Measurements from ENCODE around the gene NAE1.

The NAE1 gene

DNA sequence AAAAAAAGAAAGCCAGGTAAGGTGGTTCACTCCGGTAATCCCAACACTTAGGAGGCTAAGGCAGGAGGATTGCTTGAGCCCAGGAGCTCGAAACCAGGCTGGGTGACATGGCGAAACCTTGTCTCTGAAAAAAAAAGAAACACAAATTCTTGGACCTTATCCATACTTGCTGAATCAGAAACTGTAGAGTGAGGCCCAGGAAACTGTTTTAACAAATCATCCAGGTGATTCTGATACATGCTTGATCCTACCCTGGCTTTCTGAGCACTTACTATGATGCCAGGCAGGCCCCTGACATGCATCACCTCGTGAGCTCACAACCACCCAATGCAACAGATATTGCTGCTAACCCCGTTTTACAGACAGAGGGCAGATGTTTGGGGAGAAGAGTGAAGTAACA, 4.0 kb upstream of the NAE1 start:
- H3K4me3 ChIP-seq (ENCODE audit: low read length) = no peak overlapping the region
- no peak for DNase-seq (ENCODE audit: low read depth)
- TF ChIP-seq, protein P1, sequence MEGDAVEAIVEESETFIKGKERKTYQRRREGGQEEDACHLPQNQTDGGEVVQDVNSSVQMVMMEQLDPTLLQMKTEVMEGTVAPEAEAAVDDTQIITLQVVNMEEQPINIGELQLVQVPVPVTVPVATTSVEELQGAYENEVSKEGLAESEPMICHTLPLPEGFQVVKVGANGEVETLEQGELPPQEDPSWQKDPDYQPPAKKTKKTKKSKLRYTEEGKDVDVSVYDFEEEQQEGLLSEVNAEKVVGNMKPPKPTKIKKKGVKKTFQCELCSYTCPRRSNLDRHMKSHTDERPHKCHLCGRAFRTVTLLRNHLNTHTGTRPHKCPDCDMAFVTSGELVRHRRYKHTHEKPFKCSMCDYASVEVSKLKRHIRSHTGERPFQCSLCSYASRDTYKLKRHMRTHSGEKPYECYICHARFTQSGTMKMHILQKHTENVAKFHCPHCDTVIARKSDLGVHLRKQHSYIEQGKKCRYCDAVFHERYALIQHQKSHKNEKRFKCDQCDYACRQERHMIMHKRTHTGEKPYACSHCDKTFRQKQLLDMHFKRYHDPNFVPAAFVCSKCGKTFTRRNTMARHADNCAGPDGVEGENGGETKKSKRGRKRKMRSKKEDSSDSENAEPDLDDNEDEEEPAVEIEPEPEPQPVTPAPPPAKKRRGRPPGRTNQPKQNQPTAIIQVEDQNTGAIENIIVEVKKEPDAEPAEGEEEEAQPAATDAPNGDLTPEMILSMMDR (conservative IDR thresholded peaks at IDR 0.05; ENCODE audit: low read depth, low read length) = no peak

DNA sequence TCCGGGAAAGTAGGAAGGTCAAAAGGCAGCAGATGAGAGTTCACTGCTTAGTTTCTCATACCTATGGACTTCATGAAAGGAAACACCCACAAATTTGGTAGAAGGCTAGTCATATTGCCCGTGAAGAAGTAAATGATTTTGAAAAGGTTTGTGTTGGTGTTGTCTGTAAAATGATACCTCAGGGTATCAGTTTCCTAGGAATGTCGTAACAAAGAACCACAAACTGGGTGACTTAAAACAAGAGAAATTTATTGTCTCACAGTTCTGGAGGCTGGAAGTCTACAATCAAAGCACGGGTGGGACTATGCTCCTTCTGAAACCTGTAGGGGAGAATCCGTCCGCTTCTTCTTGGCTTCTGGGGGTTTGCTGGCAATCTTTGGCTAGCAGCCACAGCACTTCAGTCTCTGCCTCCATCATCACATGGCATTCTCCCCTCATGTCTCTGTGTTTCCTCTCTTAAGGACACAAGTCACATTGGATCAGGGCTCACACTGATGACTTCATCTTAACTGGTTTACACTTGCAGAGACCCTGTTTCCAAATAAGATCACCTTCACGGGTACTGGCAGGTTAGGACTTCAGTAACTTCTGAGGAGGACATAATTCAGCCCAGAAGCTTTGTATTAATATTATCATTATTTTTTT, 2.0 kb upstream of the NAE1 start:
- no peak for DNase-seq (ENCODE audit: low read depth)
- H3K4me3 ChIP-seq (ENCODE audit: low read length) = no peak overlapping the region
- TF ChIP-seq, protein P1 (conservative IDR thresholded peaks at IDR 0.05; ENCODE audit: low read depth, low read length) = no peak

DNA sequence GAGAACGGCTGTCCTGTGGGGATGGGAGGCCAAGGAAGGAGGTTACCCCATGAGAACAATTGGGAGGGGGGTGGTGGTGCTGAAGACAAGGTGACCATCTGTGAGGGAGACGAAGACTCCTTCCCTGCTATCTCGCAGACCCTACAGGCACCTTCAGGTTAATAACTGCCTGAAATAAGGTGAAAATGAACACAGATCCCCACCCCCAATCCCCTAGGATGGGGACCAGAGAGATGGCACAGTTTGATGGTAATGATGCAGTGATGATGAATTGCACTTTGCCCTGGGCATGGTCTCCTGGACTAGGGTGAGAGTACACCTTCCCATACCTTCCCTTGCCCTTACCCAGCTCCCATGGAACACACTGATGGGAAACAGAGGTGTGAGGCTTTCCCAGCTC, 1.4 kb upstream of the NAE1 start:
- no peak for DNase-seq (ENCODE audit: low read depth)
- H3K4me3 ChIP-seq (ENCODE audit: low read length) = no peak overlapping the region
- TF ChIP-seq, protein P1 (conservative IDR thresholded peaks at IDR 0.05; ENCODE audit: low read depth, low read length) = no peak

DNA sequence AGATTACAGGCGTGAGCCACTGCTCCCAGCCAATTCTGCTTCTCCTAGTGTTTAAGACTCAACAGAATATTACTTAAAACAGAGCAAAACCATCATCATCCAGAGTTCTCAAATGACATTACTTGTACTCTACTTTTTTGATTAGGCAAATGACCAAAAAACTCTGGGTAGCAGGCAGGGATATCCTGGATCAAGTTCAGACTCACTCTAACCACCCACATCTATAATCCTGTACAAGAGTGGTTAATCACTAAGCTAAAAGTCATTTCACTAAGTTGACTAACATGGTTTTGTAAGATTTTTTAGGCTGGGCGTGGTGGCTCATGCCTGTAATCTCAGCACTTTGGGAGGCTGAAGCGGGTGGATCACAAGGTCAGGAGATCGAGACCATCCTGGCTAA, 6.8 kb downstream of the NAE1 start:
- TF ChIP-seq, protein P1 (conservative IDR thresholded peaks at IDR 0.05; ENCODE audit: low read depth, low read length) = no peak
- DNase-seq (ENCODE audit: low read depth) = no peak
- no peak overlapping the region for H3K4me3 ChIP-seq (ENCODE audit: low read length)

DNA sequence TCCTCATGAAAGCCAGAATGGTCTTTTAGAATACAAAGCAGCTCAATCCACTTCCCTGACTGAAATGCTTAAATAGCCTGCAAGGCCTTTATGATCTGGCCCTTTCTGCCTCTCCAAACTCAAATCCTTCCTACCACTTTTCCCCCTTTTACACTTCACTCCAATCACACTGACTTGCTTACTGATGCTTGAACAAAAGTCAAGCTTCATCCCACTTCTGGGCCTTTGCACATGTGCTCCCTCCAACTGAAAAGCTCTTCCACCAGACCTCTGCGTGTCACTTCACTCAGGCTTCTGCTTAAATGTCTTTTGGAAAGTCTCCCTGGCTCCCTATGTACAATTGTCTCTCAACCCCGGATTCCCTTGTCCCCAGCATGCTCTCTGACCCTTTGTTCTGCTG, 16.0 kb downstream of the NAE1 start:
- DNase-seq (ENCODE audit: low read depth) = no peak
- TF ChIP-seq, protein P1 (conservative IDR thresholded peaks at IDR 0.05; ENCODE audit: low read depth, low read length) = no peak
- no peak overlapping the region for H3K4me3 ChIP-seq (ENCODE audit: low read length)

DNA sequence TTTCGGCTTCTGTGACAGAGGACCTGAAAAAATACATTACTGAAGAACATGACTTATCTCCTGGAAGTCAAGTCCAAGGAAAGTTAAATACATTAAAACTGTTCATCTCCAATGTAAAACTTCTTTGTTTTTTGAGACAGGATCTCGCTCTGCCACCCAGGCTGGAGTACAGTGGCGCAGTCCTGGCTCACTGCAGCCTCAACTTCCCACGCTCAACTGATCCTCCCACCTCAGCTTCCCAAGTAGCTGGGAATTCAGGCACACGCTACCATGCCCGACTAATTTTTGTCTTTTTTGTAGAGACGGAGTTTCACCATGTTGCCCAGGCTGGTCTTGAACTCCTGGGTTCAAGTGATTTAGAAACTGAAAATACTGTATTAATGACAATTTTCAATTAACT, 19.7 kb downstream of the NAE1 start:
- TF ChIP-seq, protein P1 (conservative IDR thresholded peaks at IDR 0.05; ENCODE audit: low read depth, low read length) = no peak
- DNase-seq (ENCODE audit: low read depth) = no peak
- no peak overlapping the region for H3K4me3 ChIP-seq (ENCODE audit: low read length)

DNA sequence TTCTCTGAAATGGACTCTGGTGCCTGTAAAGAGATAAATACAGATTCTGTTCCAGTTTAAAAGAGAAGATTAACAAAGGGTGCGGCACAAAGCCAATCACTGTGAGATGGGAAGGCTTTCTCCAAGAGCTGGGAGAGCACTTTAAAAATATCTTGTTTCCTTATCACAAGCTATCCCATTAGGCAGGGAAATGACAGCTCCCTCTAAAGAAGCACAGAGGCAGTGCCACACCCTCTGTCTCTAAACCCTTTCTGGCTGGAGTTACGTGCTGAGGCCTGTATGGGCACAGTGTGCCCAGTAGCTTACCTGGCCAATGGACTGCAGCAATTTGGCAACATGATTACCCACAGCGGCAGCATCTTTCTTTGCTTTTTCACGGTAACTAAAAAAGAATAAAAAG, 20.4 kb downstream of the NAE1 start:
- no peak for DNase-seq (ENCODE audit: low read depth)
- TF ChIP-seq, protein P1 (conservative IDR thresholded peaks at IDR 0.05; ENCODE audit: low read depth, low read length) = no peak
- H3K4me3 ChIP-seq (ENCODE audit: low read length) = no peak overlapping the region

Measured in retinal pigment epithelial cell (primary cell).